ENCODE measurements around the gene LRMDA. TPM values are rescaled to one million over a fixed set of nuclear protein-coding genes. Genes with fewer than 3 reads are reported as not detected.

Gene LRMDA
- total and polyA plus RNA-seq, 2 donors from 2014 or later, result 23.2 to 48.6 TPM

GRCh38 chr10:75703191-75703854 is 271.9 kb downstream of the LRMDA start:
- Histone ChIP-seq H3K36me3 (ENCODE audit: control insufficient read depth in 2 of 3, insufficient read depth in 3 of 3, low read length in 3 of 3) (no peaks in the 10 kb centered on the region), H3K27ac (ENCODE audit: low read depth in 2 of 2, low read length in 2 of 2) (no peak overlapping the region), H3K9me3 (ENCODE audit: control insufficient read depth in 2 of 3, insufficient read depth in 1 of 3, low read length in 3 of 3) (no peaks in the 10 kb centered on the region), H3K27me3 (ENCODE audit: control insufficient read depth, insufficient read depth, low read length) (no peaks in the 10 kb centered on the region), H3K9ac (ENCODE audit: low read length in 3 of 3) (no peak overlapping the region), H3K4me3 (ENCODE audit: low read length in 3 of 3) (peak overlapping the region in 1 of 3 donors; percentile 19), H3K4me1 (ENCODE audit: control insufficient read depth in 2 of 3, insufficient read depth in 2 of 3, low read depth in 1 of 3, low read length in 3 of 3) (peaks cover 0 to 8% (median 7%) of the 10 kb centered on the region in 3 donors)
- peak in 4 of 5 donors; percentile 45 to 85 (median 72) for DNase-seq
- no peak for FAIRE-seq
- intact Hi-C loops (cut with DNase I), result no loop called here
- TF ChIP-seq, protein P1, sequence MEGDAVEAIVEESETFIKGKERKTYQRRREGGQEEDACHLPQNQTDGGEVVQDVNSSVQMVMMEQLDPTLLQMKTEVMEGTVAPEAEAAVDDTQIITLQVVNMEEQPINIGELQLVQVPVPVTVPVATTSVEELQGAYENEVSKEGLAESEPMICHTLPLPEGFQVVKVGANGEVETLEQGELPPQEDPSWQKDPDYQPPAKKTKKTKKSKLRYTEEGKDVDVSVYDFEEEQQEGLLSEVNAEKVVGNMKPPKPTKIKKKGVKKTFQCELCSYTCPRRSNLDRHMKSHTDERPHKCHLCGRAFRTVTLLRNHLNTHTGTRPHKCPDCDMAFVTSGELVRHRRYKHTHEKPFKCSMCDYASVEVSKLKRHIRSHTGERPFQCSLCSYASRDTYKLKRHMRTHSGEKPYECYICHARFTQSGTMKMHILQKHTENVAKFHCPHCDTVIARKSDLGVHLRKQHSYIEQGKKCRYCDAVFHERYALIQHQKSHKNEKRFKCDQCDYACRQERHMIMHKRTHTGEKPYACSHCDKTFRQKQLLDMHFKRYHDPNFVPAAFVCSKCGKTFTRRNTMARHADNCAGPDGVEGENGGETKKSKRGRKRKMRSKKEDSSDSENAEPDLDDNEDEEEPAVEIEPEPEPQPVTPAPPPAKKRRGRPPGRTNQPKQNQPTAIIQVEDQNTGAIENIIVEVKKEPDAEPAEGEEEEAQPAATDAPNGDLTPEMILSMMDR (IDR thresholded peaks at IDR 0.05; ENCODE audit: borderline replicate concordance, extremely low read depth, insufficient read depth), result no peak

DNA sequence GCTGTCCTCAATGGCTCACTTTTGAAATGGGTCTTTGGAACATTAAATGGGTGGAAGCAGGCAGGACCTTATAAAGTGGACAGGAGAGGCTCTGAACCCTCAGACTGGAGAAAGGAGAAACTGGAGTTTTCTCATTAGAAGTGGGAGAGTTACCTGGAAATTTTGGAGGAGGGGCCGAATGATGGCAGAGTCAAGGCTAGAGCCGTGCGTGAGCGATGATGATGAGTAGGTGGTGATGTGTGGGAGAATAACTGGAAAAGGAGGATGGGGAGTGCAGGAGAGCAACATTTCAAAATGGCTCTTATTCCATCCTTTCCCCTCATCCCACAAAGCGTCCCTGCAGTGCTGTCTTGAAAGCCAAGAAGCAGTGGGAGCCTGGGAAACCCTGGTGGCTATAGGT is 274.0 kb downstream of the LRMDA start:
- no peaks in the 10 kb centered on the region for H3K36me3 ChIP-seq (ENCODE audit: control insufficient read depth in 2 of 3, insufficient read depth in 3 of 3, low read length in 3 of 3)
- peaks cover 8 to 17% (median 10%) of the 10 kb centered on the region in 3 donors for H3K4me1 ChIP-seq (ENCODE audit: control insufficient read depth in 2 of 3, insufficient read depth in 2 of 3, low read depth in 1 of 3, low read length in 3 of 3)
- no peaks in the 10 kb centered on the region for H3K27me3 ChIP-seq (ENCODE audit: control insufficient read depth, insufficient read depth, low read length)
- DNase-seq (no peak), FAIRE-seq (no peak)
- no peak overlapping the region for H3K9ac ChIP-seq (ENCODE audit: low read length in 3 of 3)
- H3K27ac ChIP-seq (ENCODE audit: low read depth in 2 of 2, low read length in 2 of 2), result no peak overlapping the region
- H3K9me3 ChIP-seq (ENCODE audit: control insufficient read depth in 2 of 3, insufficient read depth in 1 of 3, low read length in 3 of 3), result no peaks in the 10 kb centered on the region
- intact Hi-C loops (cut with DNase I), result no loop called here
- TF ChIP-seq, protein P1 (IDR thresholded peaks at IDR 0.05; ENCODE audit: borderline replicate concordance, extremely low read depth, insufficient read depth), result no peak
- H3K4me3 ChIP-seq (ENCODE audit: low read length in 3 of 3), result no peak overlapping the region

- intact Hi-C loops (cut with DNase I), result no loop called here
- Histone ChIP-seq H3K9ac (ENCODE audit: low read length in 3 of 3) (no peak overlapping the region), H3K36me3 (ENCODE audit: control insufficient read depth in 2 of 3, insufficient read depth in 3 of 3, low read length in 3 of 3) (no peaks in the 10 kb centered on the region), H3K4me3 (ENCODE audit: low read length in 3 of 3) (no peak overlapping the region), H3K27me3 (ENCODE audit: control insufficient read depth, insufficient read depth, low read length) (no peaks in the 10 kb centered on the region), H3K4me1 (ENCODE audit: control insufficient read depth in 2 of 3, insufficient read depth in 2 of 3, low read depth in 1 of 3, low read length in 3 of 3) (peaks cover 8 to 17% (median 14%) of the 10 kb centered on the region in 3 donors), H3K27ac (ENCODE audit: low read depth in 2 of 2, low read length in 2 of 2) (no peak overlapping the region), H3K9me3 (ENCODE audit: control insufficient read depth in 2 of 3, insufficient read depth in 1 of 3, low read length in 3 of 3) (no peaks in the 10 kb centered on the region)
- TF ChIP-seq, protein P1 (IDR thresholded peaks at IDR 0.05; ENCODE audit: borderline replicate concordance, extremely low read depth, insufficient read depth), result no peak
- FAIRE-seq (no peak), DNase-seq (no peak)
These were observed 275.8 kb downstream of the LRMDA start for GRCh38 chr10:75707080-75707840.
